Endothelial cell of umbilical vein (primary cell): Measurements from ENCODE around the gene NEB. TPM values are rescaled to one million over a fixed set of nuclear protein-coding genes. Genes with fewer than 3 reads are reported as not detected.
"Not testable (repeated sequence)": the region's sequence is repeated elsewhere in the genome, so short reads cannot be mapped to it uniquely, and the experiment has no call there.

Experiments
- BruUV-seq: library from RNA; stranded (reverse); fragments of 400-500 nt; replicated peaks from 2 replicates; lab custom pipeline; 2021; lab: Mats Ljungman, UMichigan
- CTCF ChIA-PET: fragments of 300-600, 350-600 bp; sonication (Branson Sonifier 250); formaldehyde crosslinking; loops from one replicate; lab custom pipeline; 2021; ENCODE audit warnings: antibody characterized with exemption, inconsistent platforms; lab: Charles Lee
- POLR2A ChIA-PET: fragments of 300-600, 350-600 bp; sonication (Branson Sonifier 250); formaldehyde crosslinking; loops from one replicate; lab custom pipeline; 2021; ENCODE audit warnings: antibody characterized with exemption, inconsistent platforms; lab: Charles Lee
- DNase-seq: peaks from one replicate; pipeline ENCODE4 v3.0.0-alpha.2; 2011; ENCODE audit warnings: low read depth, low spot score
- FAIRE-seq: peaks from 2 replicates; lab custom pipeline; 2011; peaks lifted over from hg19 to GRCh38; lab: Jason Lieb, UNC
- H2AFZ ChIP-seq: 2 replicates; pipeline ENCODE4 v1.6.0; 2012; ENCODE audit warnings: low read depth, low read length, control low read depth, inconsistent platforms
- H3K27ac ChIP-seq: 2 replicates; pipeline ENCODE4 v1.5.1; 2011; ENCODE audit warnings: low read depth, mild to moderate bottlenecking, control low read depth, low read length, moderate library complexity; ENCODE audit not compliant: insufficient read depth
- H3K27me3 ChIP-seq, 2 experiments: 2 replicates each; pipeline versions ENCODE4 v1.6.0 to v1.6.1; 2011; ENCODE audit warnings: low read length in 2 of 2, mixed read lengths in 1 of 2; ENCODE audit not compliant: control insufficient read depth in 2 of 2, insufficient read depth in 2 of 2
- H3K36me3 ChIP-seq, 2 experiments: 2 replicates in 1 of 2; 3 replicates in 1 of 2; pipeline ENCODE4 v1.5.1; 2011; ENCODE audit warnings: low read length in 2 of 2, mild to moderate bottlenecking in 1 of 2, moderate library complexity in 1 of 2; ENCODE audit not compliant: control insufficient read depth in 2 of 2, insufficient read depth in 2 of 2; ENCODE audit errors: extremely low read depth in 1 of 2
- H3K4me1 ChIP-seq: 3 replicates; pipeline ENCODE4 v1.5.1; 2011; ENCODE audit warnings: mild to moderate bottlenecking, low read length; ENCODE audit not compliant: control insufficient read depth, insufficient read depth; ENCODE audit errors: extremely low read depth
- H3K4me2 ChIP-seq: 2 replicates; pipeline ENCODE4 v1.6.1; 2011; ENCODE audit warnings: low read length, control low read depth, mixed read lengths; ENCODE audit not compliant: insufficient read depth
- H3K4me3 ChIP-seq, 3 experiments: fragments of 200-600 bp in 1 of 3; sonication (generic), shearing (Covaris generic) in 1 of 3; replicated peaks in 1 of 3; 2 replicates each; pipeline ENCODE4 v1.5.1; 2011 to 2016; ENCODE audit warnings: control low read depth in 3 of 3, low read length in 3 of 3, mild to moderate bottlenecking in 2 of 3, inconsistent platforms in 1 of 3, low read depth in 1 of 3, moderate library complexity in 1 of 3; ENCODE audit not compliant: insufficient read depth in 1 of 3
- H3K79me2 ChIP-seq: 2 replicates; pipeline ENCODE4 v1.6.0; 2012; ENCODE audit warnings: low read length, inconsistent platforms; ENCODE audit not compliant: control insufficient read depth, insufficient read depth
- H3K9ac ChIP-seq: replicated peaks from 2 replicates; pipeline ENCODE3; 2011; ENCODE audit warnings: low read length, control low read depth; ENCODE audit not compliant: insufficient read depth; ENCODE audit errors: extremely low read depth
- H3K9me1 ChIP-seq: replicated peaks from 3 replicates; pipeline ENCODE4 v1.6.0; 2011; ENCODE audit warnings: mild to moderate bottlenecking, low read length; ENCODE audit not compliant: control insufficient read depth, insufficient read depth; ENCODE audit errors: extremely low read depth
- H3K9me3 ChIP-seq: replicated peaks from 2 replicates; pipeline ENCODE4 v1.5.1; 2012; ENCODE audit warnings: low read length, inconsistent platforms; ENCODE audit not compliant: control insufficient read depth, insufficient read depth
- H4K20me1 ChIP-seq: replicated peaks from 2 replicates; pipeline ENCODE3; 2011; ENCODE audit warnings: mild to moderate bottlenecking, low read length; ENCODE audit not compliant: control insufficient read depth, insufficient read depth; ENCODE audit errors: extremely low read depth
- CTCF ChIP-seq, 2 donors: IDR thresholded peaks; 1 replicate in 1 of 2; 2 replicates in 1 of 2; pipeline ENCODE4 v1.5.1; 2011; ENCODE audit warnings: low read length in 2 of 2, mild to moderate bottlenecking in 2 of 2, moderate library complexity in 2 of 2, control low read depth in 1 of 2, inconsistent platforms in 1 of 2, low read depth in 1 of 2; ENCODE audit not compliant: insufficient read depth in 1 of 2; ENCODE audit errors: extremely low read depth in 1 of 2
- EZH2 ChIP-seq: IDR thresholded peaks from 2 replicates; pipeline ENCODE4 v1.6.1; 2012; ENCODE audit warnings: borderline replicate concordance, low read depth, mild to moderate bottlenecking, moderate library complexity, low read length, inconsistent platforms; ENCODE audit not compliant: severe bottlenecking
- FOS ChIP-seq: IDR thresholded peaks from 2 replicates; pipeline ENCODE4 v1.6.1; 2011; ENCODE audit warnings: mild to moderate bottlenecking, low read length, moderate library complexity, borderline replicate concordance; ENCODE audit not compliant: insufficient read depth
- GATA2 ChIP-seq: IDR thresholded peaks from 2 replicates; pipeline ENCODE4 v1.7.0; 2011; ENCODE audit warnings: low read depth, mild to moderate bottlenecking, moderate library complexity, mixed read lengths, low read length; ENCODE audit not compliant: insufficient read length, insufficient read depth
- JUN ChIP-seq: IDR thresholded peaks from 2 replicates; pipeline ENCODE4 v1.6.1; 2011; ENCODE audit warnings: borderline replicate concordance, low read depth; ENCODE audit not compliant: insufficient read length, insufficient read depth
- MAX ChIP-seq: IDR thresholded peaks from 2 replicates; pipeline ENCODE4 v1.6.1; 2011; ENCODE audit not compliant: insufficient read depth, insufficient read length
- MYC ChIP-seq: IDR thresholded peaks from one replicate; pipeline ENCODE4 v1.6.1; 2011; ENCODE audit warnings: mild to moderate bottlenecking, low read depth, low read length
- POLR2A ChIP-seq: IDR thresholded peaks from 2 replicates; pipeline ENCODE4 v1.6.1; 2012; ENCODE audit warnings: low read depth, mild to moderate bottlenecking, control low read depth, low read length
- POLR2AphosphoS5 ChIP-seq: IDR thresholded peaks from 2 replicates; pipeline ENCODE4 v1.6.1; 2012; ENCODE audit warnings: low read depth, mild to moderate bottlenecking, control low read depth, low read length, moderate library complexity; ENCODE audit not compliant: insufficient read depth
- dilution Hi-C: fragments of 300-500 bp; cut with MboI; formaldehyde crosslinking; loops from one replicate; pipeline ENCODE4 v1.15.0; 2019; ENCODE audit warnings: low sequenced_read_pairs; ENCODE audit not compliant: extremely low pct_ligation_motif_present
- intact Hi-C: fragments of 100-400 bp; cut with micrococcal nuclease; formaldehyde crosslinking; loops from one replicate; pipeline ENCODE4 v1.10.0; 2022
- polyA plus RNA-seq, 4 experiments: library from polyadenylated mRNA; depleted of rRNA in 3 of 4; stranded (reverse) in 3 of 4; unstranded in 1 of 4; fragments of >200 nt; gene quantifications; 2 replicates each; pipeline versions ENCODE4 v1.2.1 to v1.2.3, GENCODE V29; 2011 to 2012; ENCODE audit warnings: missing spikeins in 1 of 4
- total RNA-seq: library from RNA; stranded (reverse); gene quantifications from 2 replicates; pipeline ENCODE4 v1.2.3, GENCODE V29; 2021

The NEB gene
- total and polyA plus RNA-seq, 2 donors (not counting 3 experiments of a cell fraction or from before 2014, with no cell fraction given), result 0.84 to 1.8 TPM

- H3K79me2 ChIP-seq, H3K27me3 ChIP-seq, CTCF ChIA-PET, DNase-seq, H3K4me1 ChIP-seq, H3K4me3 ChIP-seq, FAIRE-seq, H3K9me1 ChIP-seq, H3K27ac ChIP-seq, H3K36me3 ChIP-seq, H3K9me3 ChIP-seq, H2AFZ ChIP-seq, BruUV-seq, H4K20me1 ChIP-seq, dilution Hi-C loops, POLR2A ChIA-PET, H3K4me2 ChIP-seq, intact Hi-C loops, H3K9ac ChIP-seq: not testable (repeated sequence)
Measured at GRCh38 chr2:151580697-151581096, 153.6 kb downstream of the NEB start.

GRCh38 chr2:151577116-151577515 lies 157.2 kb downstream of the NEB start:
- ChIA-PET CTCF (no interaction called here), POLR2A (no interaction called here)
- DNase-seq (no peak), FAIRE-seq (no peak)
- Histone ChIP-seq H3K27me3 (no peaks in the 10 kb centered on the region), H3K9ac (no peak overlapping the region), H3K36me3 (no peaks in the 10 kb centered on the region), H2AFZ (no peak overlapping the region), H3K4me1 (no peaks in the 10 kb centered on the region), H3K4me2 (no peak overlapping the region), H3K9me1 (no peaks in the 10 kb centered on the region), H3K4me3 (no peak overlapping the region), H3K79me2 (no peaks in the 10 kb centered on the region), H4K20me1 (no peaks in the 10 kb centered on the region), H3K27ac (no peak overlapping the region), H3K9me3 (no peaks in the 10 kb centered on the region)
- no peak for TF ChIP-seq CTCF (IDR thresholded peaks at IDR 0.05; ENCODE audit: extremely low read depth in 1 of 2, insufficient read depth in 1 of 2, low read depth in 1 of 2, low read length in 2 of 2)
- TF ChIP-seq MAX, result no peak
- no peak for TF ChIP-seq JUN
- no peak for TF ChIP-seq POLR2AphosphoS5
- TF ChIP-seq MYC, result no peak
- no peak for TF ChIP-seq FOS
- TF ChIP-seq POLR2A, result no peak
- TF ChIP-seq EZH2, result no peak
- no peak for TF ChIP-seq GATA2
- intact Hi-C loops, result no loop called here
- no TSS peak for BruUV-seq
- dilution Hi-C loops, result no loop called here
